Stimulated activated CD8-positive, alpha-beta memory T cell treated with anti-CD3 and anti-CD28 coated beads, Interleukin-7, amount 100 ng/mL, for 24 hours (primary cell): ENCODE data around the gene RAP1GAP.

Experiments
- DNase-seq: peaks from one replicate; pipeline ENCODE4 v3.0.0-alpha.2; 2020; ENCODE audit warnings: low read depth

The RAP1GAP gene

DNA sequence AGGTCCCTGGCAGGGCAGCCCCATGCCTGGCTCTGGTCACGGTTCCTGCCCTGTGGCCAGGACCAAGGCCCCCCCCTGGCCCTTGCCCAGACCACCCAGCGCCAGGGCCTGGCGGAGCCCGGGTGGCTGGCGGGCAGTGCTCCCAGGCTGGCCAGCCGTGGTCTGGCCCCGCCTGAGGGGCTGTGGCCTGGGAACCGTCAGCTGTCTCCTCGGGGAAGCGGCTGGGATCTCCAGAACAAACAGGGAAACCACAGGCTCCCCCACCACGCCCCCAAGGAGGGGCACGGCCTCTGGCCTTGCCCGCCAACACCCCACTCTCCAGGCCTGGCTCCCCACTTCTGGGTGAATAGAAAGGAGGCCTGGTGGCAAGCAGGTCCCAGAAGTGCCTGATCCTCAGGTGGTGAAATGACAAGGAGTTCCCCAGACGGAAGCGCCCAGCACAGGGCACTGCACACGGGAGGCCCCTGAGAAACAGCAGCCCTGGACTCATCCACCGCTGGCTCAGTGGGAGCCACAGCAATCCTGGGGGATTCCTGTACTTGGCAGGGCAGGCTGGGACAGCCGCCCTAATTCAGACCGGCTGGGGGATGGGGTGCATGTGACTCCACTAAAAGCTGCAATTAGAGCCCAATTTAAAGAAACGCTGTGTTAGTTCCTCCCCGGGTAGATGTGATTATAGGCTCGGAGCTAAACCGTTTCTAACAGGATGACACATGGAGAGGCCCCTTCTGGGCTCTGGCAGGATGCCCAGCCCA lies 78.9 kb downstream of the RAP1GAP start:
- DNase-seq: no peak

DNA sequence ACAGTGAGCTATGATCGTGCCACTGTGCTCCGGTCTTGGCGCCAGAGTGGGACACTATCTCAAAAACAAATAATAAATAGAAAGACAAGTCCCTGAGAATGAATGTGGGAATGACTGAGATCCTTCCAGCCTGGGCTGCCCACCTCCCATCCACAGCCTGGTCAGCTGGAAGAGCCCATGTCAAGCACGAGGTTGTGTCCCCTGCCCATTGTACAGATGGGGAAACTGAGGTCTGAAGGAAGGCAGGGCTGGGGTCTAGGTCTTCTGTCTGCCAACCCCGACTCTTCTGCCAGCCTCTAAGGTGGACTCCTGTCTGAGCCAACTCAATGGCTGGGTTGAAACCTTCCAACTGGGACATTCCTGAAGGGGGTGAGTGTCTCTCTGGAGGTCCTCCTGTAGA lies 79.5 kb downstream of the RAP1GAP start:
- DNase-seq: no peak

DNA sequence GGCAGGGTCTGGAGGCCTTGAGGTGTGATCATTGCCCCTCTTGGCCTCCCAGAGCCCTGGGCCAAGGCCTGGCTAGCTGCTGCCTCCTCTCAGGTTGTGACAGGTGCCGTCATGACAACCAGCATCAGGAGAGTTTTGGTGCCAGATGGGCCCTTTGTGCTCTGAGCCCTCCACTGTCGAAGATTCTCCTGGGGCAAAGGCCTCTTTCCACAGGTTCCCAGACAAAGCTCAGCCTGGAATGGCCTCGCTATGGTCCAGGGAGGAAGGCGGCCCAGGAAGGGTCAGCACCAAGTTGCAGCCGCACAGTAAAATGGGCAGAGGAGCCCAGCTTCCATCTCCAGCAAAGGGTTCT lies 81.6 kb downstream of the RAP1GAP start:
- no peak for DNase-seq

DNA sequence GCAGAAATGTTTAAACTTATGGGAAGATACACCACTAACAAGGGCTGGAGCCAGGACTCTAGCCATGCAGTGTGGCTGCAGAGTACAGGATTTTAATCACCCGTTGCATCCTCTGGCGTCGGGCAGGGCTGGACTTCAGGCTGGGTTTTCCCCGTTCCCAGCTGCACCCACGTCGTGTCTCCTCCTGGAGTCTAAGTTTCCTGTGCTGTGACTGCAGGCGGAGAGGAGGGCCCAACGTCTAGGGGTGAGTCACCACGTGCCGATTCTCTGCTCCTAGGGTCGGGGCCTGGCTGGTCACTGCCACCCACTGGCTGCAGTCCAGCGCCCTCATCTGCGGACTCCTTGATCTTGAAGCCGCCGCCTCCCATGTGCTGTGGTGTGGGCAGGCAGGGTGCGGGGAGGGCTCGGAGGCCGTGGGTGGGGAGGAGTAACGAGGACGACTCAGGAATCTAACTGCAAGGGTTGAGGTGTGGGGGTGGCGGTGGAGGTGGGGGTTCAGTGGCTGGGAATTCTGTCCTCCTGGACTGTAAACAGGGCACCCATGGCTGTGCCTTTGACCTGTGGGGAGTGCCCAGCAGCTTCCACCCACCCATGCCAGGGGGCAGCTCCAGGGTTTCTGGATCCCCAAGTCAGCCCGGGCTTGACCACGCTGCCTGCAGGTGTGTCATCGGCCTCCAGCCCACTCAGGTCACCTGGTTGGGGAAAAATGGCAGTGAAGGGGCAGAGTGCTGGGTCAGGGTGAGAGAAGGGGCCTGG lies 82.1 kb downstream of the RAP1GAP start:
- no peak for DNase-seq

DNA sequence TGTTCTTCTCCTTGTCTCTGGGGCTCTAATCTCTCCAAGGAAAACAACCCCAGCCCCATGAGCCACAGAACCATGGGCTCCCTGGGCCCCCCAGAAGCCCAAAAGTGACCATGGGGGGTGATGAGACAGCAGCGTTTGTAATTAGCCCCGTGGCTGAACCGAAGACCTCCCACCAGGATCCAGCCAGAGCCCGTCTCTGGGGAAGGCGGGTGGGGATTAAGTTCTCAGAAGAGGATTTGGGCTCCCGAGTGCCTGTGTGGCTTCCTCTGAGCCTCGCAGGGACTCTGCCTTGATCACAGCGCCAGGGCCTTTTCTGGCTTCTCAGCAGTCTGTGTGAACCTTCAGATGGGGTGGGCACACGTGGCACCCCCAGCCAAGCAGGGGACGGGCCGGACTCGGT lies 82.9 kb downstream of the RAP1GAP start:
- DNase-seq: no peak

DNA sequence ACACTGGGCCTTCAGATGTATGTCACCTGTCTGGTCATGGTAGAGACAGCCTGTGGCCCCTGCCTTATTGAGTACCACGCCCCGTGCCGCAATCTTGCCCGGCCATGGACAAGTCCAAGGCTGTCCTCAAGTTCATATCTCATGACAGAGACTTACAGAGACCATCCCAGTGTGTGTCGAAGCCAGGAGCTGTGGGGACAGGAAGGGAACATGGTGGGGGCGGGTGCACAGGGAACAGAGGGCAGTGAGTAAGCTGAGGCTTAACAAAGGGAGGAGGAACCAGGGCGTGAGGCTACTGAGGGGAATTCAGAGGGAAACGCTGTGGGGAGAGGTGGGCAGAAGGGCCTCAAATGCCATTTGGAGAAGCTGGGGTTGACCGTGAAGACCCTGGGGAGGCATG lies 84.1 kb downstream of the RAP1GAP start:
- DNase-seq: no peak

DNA sequence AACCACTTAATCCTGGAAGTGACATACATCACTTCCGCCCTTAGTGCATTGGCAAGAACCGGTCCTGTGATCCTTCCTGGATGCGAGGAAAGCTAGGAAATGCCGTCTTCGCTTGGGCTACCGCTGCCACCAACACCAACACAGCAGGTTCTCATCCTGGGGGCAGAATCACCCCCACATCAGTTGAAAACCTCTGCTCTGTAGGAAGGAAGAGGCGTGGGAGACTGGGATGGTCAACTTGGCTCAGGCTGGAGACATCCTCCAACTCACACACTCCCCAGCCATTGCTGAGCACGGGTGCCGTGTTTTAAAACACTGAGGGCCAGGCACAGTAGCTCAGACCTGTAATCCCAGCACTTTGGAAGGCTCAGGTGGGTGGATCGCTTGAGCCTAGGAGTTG lies 85.1 kb downstream of the RAP1GAP start:
- DNase-seq: no peak

DNA sequence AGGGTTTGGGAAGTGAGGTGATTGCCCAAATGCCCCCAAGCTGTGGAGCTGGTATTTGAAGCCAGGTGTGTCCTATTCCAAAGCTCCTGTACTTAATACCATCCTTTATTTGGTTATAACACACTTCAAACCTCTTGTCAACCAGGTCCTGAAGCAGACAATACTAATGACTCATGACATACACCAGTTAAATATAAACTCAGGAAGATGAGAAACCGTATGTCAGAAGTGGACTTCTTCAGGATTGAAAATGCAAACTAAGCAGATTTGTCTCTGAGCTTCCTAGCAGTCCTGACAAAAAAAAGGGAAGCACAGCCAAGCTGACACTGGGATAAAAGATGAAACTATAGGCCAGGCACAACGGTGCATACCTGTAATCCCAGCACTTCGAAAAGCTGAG lies 89.4 kb downstream of the RAP1GAP start:
- no peak for DNase-seq

DNA sequence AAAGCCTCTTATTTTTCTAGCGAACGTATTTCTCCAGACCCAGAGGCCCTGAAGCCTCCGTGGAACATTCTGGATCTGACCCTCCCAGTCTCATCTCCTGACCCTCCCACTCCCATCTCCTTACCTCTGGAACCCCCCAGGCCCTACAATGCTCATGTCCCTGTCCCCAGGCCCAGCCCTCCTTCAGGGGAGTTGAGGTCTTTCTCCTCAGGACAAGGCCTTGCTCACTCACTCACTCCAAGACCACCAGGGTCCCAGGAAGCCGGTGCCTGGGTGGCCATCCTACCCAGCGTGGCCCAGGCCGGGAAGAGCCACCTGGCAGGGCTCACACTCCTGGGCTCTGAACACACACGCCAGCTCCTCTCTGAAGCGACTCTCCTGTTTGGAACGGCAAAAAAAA lies 91.2 kb downstream of the RAP1GAP start:
- no peak for DNase-seq

DNA sequence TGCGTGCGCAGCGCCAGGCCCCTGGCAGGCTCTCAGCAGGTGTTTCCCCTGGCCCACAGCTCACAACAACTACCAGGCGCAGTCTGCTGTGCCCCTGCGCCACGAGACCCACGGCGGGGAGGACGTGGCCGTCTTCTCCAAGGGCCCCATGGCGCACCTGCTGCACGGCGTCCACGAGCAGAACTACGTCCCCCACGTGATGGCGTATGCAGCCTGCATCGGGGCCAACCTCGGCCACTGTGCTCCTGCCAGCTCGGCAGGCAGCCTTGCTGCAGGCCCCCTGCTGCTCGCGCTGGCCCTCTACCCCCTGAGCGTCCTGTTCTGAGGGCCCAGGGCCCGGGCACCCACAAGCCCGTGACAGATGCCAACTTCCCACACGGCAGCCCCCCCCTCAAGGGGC lies 91.8 kb downstream of the RAP1GAP start:
- DNase-seq: no peak

DNA sequence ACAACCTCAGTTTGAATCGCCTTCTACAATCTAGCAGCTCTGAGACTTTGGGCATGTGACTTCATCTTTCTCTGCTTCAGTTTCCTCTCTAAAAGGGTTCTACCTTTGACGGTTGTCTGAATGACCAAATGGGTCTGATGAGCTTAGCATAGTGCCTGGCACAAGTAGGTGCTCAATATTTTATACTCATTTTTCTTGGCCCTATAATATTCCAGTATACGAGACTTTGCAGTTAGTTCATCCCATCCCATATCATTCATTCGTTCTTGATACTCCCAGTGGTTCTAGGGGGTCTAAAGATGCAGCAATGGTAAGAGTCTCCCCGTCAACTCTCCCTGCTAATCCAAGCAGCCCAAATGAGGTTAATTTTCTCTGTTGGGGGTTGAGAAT lies 92.4 kb downstream of the RAP1GAP start:
- no peak for DNase-seq

DNA sequence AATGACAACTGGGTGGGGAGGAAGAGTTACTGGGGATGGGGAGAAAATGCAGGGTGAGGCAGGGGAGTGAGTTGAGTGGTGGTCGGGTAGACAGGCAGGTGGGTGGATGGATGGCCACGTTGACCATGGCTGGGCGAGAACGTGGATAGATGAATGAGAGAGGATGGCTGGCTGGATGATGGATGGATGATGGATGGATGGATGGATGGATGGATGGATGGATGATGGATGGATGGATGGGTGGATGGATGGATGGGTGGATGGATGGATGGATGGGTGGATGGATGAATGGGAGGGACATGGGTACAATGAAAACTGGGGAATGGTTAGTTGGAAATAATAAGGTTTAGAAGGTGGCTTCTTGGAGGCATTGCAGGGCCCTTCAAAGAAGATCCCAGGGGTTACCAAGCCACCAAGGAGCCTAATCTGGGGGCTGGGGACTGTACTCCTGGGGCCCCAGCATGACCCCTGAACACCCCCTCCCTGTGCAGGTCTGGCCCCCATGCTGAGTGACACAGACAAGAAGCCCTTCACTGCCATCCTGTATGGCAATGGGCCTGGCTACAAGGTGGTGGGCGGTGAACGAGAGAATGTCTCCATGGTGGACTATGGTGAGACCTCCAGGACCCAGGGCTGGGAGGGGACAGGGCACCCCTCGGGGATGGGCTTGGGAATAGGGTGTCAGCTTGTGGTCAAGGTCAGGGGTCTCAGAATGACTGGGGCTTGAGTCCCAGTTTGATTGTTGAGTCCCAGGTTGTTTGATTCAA lies 92.9 kb downstream of the RAP1GAP start:
- DNase-seq: no peak

DNA sequence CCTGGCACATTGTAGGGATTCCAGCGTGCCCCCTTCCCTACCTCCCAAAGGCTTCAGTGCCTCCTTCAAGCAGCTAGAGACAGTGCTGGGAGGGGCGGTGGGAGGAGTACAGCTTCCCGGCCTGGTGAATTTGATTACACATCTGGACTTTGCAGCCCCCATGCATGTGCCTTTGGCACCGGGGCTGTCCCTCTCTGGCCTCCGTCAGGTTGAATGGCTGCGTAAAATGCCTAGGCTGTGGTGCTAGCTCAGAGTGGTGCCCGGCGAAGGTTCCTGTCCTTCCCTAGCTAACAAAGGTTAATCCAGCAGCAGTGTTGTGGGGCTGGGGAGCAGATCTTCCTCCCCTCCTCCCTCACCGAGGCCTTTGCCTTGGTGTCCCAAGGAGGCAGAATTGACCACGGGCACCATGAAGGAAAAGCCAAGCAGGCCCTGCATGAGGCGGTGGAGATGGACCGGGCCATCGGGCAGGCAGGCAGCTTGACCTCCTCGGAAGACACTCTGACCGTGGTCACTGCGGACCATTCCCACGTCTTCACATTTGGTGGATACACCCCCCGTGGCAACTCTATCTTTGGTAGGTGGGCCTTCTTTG lies 93.7 kb downstream of the RAP1GAP start:
- DNase-seq: no peak

DNA sequence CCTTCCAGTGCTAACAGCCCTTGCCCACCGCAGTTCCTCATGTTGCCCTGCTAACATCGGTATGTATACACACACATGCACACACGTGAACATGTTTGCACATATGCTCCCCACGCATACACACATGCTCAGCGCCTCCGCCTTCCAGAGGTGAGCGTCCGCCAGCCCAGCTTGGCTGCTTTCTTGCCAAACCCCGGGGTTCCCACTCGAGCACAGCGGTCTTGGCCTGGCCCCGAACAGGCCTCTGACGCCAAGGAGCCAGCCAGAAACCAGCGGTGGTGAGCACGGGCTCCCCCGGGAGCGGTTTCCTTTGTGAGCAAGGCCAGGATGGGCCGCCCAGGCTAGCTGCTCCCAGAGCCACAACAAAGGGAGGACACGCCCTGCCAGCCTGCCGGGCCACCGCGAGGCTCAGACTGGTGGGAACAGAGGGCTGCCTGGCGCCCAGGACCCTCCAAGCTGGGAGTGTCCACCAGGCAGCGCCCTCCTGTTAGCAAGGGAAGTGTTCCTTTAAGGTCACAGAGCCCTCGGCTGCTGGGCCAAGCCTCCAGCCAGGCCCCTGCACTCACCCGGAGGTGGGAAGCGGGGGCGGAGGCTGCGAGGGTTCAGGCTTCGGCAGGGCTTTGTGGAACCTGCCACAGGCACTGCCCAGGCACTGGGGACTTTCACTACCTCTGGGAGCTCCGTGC lies 94.5 kb downstream of the RAP1GAP start:
- no peak for DNase-seq

DNA sequence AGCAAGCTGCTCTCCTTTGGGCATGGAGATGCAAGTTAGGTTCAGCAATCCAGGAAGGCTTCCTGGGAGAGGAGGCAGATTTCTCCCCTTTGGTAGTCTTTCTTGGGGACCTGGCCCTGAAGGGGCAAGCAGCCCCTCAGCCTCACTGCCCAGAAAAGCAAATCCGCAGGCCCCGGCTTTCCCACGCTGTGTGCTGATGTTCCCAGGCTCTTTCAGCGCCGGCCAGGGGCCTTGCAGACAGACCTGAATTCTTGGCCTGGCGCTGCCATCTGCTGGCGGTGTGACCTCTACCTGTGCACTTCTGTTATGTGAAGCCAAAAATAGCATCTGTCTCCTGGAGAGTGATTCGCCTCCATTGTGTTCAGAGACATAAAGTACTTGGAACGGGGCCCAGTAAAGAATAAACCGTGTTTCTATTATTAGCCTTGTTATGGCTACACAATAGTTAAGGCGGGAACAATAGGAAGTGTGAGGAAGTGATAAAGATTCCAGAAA lies 95.1 kb downstream of the RAP1GAP start:
- no peak for DNase-seq

DNA sequence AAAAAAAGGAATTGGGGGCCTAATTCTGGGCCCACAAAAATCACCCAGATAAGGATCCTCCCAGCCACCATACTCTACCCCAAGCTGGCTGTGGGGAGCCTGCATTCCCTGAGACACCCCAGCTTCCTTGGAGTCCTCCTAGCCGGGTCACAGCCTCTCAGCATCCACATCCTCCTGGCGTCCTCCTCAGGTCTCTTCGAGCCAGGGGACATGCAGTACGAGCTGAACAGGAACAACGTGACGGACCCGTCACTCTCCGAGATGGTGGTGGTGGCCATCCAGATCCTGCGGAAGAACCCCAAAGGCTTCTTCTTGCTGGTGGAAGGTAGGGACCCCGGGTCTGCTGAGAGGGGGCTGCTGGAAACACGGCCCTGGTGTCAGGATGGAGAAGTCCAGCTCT lies 95.7 kb downstream of the RAP1GAP start:
- no peak for DNase-seq

DNA sequence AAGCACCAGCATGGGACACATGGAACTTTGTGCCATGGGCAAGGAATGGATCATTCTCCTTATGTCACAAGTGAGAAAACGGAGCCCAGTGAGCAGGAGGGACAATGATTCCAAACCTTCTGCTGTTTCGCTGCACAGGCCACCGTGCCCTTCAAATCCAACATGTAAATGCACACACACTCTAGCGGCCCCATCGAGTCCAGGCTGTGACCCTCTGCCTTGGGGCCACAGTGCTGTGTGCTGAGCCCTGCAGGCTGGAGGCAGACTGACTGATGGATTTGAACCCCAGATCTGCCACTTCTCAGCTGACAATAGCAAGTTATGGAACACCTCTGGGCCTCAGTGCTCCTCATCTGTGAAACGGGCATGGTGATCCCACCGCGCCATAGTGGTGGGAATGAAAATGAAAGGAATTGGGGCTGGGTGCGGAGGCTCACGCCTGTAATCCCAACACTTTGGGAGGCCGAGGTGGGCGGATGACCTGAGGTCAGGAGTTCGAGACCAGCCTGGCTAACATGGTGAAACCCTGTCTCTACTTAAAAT lies 96.4 kb downstream of the RAP1GAP start:
- no peak for DNase-seq

DNA sequence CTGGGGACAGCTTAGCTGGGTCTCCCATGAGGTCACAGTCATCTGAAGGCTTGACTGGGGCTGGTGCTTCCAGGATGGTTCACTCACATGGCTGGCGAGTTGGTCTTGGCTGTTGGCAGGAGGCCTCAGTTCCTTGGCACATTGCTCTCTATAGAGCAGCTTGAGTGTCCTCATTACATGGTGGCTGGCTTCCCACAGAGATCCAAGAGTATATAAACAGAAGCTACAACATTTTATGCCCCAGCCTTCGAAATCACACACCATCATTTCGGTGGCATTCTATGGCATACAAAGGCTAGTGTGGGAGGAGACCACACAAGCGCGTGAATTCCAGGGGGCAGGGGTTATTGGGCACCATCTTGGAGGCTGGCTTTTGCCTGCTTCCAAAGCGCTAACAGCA lies 96.9 kb downstream of the RAP1GAP start:
- DNase-seq: no peak

DNA sequence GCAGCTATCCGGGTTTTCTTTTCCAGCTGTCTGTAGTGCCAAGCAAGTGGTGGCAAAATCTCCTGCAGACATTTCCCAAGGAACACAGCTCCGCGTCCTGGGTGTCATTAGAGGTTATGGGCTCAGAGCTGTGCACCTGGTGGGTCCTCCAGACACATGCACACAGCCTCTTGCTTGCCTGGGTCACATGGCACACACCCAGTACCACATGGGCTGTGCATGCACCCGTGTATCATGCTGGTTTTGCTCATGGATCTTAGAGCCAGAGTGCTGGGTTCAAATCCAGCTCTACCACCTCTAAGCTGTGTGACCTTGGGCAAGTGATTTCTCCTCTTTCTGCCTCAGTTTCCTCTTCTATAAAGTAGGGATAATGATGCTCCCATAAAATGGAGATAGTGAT lies 98.3 kb downstream of the RAP1GAP start:
- no peak for DNase-seq

DNA sequence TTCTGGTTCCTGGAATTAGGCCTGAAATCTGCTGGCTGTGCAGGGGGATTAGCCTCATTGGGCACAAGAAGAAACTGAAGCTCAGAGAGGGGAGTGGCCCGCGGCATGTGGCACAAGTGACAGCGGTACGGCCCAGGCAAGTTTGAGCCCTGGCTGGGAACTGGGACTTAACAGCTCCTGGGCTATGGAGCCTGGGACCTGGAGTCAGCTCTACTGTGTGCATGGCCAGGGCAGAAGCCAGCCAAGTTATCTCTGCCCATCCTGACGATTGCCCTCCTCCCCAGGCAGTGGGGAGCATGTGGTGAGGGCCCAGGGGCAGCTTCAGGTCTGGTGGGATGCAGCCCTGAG lies 98.7 kb downstream of the RAP1GAP start:
- no peak for DNase-seq

DNA sequence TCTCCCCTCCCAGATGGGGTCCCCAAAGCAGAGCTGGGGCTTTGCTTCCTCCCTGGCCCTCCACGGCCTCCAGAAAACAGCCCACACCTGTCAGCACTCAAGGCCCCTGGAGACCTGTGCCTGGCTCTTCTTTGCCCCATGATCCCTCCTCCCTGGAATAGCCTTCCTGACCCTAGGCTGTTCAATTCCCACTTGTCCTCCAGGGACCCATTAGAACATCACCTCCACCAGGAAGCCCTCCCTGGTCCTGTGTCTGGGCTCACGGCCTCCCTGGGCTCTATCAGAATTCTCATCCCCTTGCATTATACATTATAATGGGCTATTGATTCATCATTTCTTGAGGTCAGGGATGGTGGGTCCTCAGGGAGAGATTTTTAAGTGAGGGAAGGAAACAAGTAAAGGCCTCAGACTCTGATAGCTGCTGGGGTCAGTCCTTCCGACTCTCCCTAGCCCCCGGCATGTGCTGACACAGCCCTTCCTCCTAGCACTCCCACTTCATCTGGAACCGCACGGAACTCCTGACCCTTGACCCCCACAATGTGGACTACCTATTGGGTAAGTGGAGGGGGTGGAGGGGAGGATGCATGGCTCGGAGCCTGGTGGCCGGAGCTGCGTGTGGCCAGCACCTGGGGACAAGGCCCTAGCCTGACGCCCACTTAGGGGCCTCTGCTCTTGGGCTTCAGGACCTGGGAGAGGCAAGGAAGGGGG lies 99.2 kb downstream of the RAP1GAP start:
- DNase-seq: no peak
